Measurements from ENCODE around the gene MEN1.

The MEN1 gene

DNA sequence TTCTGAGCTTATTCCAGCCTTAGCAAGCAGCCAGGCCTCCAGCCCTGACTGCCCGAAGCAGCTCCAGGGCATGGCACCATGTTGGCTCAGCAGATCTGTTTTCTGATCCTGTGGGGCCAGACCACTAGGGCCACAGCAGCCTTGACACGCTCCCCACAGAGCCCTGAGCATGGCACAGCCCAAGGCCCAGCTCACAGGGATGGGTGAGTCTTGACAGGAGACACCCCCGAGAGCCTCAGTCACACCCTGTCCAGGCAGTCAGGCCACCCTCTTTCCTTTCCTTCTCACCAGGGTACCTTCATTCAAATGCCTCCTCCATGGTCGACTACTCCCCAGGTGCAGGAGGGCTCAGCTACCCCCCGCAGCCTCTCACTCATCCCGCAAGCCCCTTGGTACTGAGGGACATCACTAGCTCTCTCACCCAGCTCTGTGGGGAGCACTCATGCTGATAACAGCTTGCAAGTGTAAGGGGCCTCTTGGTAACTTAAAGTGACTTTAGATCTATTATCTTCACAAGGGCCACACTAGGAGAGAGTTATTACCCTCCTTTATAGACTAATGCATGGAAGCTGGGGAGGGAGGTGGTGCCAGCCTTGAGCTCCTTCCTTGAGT lies 38.0 kb upstream of the MEN1 start:
- no peaks in the 10 kb centered on the region for H3K36me3 ChIP-seq (ENCODE audit: control insufficient read depth in 2 of 2, insufficient read depth in 1 of 2, low read length in 2 of 2)
- H3K4me3 ChIP-seq (ENCODE audit: low read depth, low read length): no peak overlapping the region
- H3K9me3 ChIP-seq (ENCODE audit: control insufficient read depth, insufficient read depth, low read depth, low read length): no peaks in the 10 kb centered on the region
- ChIA-PET POLR2A (interaction anchor here (1.4 kb wide), 1 partner anchor 30 kb away, joined by 6 read pairs; the partner anchor contains the start of gene EHD1), CTCF (interaction anchor here (0.7 to 8.0 kb wide), 23 partner anchors 8 to 427 kb away, joined by 3 to 111 read pairs (median 3); partner anchors contain the start of genes ARL2, BATF2, EHD1 and SNX15)
- H3K27ac ChIP-seq (ENCODE audit: extremely low read depth, low read depth, low read length): no peak overlapping the region
- H3K4me1 ChIP-seq (ENCODE audit: control insufficient read depth, insufficient read depth, low read length): no peaks in the 10 kb centered on the region
- TF ChIP-seq, protein P1, sequence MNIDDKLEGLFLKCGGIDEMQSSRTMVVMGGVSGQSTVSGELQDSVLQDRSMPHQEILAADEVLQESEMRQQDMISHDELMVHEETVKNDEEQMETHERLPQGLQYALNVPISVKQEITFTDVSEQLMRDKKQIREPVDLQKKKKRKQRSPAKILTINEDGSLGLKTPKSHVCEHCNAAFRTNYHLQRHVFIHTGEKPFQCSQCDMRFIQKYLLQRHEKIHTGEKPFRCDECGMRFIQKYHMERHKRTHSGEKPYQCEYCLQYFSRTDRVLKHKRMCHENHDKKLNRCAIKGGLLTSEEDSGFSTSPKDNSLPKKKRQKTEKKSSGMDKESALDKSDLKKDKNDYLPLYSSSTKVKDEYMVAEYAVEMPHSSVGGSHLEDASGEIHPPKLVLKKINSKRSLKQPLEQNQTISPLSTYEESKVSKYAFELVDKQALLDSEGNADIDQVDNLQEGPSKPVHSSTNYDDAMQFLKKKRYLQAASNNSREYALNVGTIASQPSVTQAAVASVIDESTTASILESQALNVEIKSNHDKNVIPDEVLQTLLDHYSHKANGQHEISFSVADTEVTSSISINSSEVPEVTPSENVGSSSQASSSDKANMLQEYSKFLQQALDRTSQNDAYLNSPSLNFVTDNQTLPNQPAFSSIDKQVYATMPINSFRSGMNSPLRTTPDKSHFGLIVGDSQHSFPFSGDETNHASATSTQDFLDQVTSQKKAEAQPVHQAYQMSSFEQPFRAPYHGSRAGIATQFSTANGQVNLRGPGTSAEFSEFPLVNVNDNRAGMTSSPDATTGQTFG (tag by site-specific recombination; IDR thresholded peaks at IDR 0.05; ENCODE audit: borderline replicate concordance): no peak
- TF ChIP-seq ZIC2 (tag by site-specific recombination; IDR thresholded peaks at IDR 0.05) (peak; percentile 95), ZNF558 (tag by site-specific recombination; IDR thresholded peaks at IDR 0.05) (no peak), ZNF624 (tag by site-specific recombination; IDR thresholded peaks at IDR 0.05) (no peak), GLIS1 (tag by site-specific recombination; IDR thresholded peaks at IDR 0.05) (peak; percentile 83), ZNF530 (tag by site-specific recombination; IDR thresholded peaks at IDR 0.05; ENCODE audit: low read depth) (no peak), ZNF341 (tag by site-specific recombination; IDR thresholded peaks at IDR 0.05; ENCODE audit: low read depth) (no peak), ZNF202 (tag by site-specific recombination; IDR thresholded peaks at IDR 0.05; ENCODE audit: borderline replicate concordance) (no peak)
- TF ChIP-seq, protein P2, sequence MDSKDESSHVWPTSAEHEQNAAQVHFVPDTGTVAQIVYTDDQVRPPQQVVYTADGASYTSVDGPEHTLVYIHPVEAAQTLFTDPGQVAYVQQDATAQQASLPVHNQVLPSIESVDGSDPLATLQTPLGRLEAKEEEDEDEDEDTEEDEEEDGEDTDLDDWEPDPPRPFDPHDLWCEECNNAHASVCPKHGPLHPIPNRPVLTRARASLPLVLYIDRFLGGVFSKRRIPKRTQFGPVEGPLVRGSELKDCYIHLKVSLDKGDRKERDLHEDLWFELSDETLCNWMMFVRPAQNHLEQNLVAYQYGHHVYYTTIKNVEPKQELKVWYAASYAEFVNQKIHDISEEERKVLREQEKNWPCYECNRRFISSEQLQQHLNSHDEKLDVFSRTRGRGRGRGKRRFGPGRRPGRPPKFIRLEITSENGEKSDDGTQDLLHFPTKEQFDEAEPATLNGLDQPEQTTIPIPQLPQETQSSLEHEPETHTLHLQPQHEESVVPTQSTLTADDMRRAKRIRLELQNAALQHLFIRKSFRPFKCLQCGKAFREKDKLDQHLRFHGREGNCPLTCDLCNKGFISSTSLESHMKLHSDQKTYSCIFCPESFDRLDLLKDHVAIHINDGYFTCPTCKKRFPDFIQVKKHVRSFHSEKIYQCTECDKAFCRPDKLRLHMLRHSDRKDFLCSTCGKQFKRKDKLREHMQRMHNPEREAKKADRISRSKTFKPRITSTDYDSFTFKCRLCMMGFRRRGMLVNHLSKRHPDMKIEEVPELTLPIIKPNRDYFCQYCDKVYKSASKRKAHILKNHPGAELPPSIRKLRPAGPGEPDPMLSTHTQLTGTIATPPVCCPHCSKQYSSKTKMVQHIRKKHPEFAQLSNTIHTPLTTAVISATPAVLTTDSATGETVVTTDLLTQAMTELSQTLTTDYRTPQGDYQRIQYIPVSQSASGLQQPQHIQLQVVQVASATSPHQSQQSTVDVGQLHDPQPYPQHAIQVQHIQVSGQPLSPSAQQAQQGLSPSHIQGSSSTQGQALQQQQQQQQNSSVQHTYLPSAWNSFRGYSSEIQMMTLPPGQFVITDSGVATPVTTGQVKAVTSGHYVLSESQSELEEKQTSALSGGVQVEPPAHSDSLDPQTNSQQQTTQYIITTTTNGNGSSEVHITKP (tag by site-specific recombination; IDR thresholded peaks at IDR 0.05): peak; percentile 75

DNA sequence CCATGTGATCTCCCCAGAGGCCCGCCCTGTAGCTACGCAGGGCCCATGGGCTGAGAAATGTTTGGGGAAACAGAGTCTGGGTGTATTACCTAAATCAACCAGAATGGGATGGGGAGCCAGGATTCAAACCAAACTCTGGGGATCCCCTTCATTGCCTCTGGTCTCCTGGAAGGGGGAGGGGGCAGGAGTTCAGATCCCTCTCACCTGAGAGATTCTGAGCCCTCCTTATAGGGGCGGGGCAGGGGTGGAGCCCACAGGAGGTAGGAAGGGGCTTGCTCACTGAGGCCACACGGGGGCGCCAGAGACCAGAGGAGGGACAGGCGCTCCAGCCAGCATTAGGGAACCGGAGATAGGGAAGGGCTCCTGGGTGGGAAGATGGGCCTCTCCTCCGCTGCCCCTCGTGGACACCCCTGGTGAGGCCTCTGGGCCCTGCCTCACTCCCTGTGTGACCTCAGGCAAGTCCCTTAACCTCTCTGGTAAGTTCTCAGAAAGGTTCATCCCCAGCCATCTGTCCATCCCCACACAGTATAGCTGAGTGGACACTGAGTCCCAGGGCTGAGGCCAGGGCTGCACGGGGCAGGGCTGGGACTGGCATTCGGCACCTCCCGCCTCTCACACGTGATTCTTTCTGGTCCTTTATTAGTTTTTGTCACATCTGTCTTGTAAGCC lies 36.8 kb upstream of the MEN1 start:
- POLR2A ChIA-PET: interaction anchor here (0.9 kb wide), 1 partner anchor 46 kb away, joined by 3 read pairs; no protein-coding TSS in a partner anchor
- H3K4me3 ChIP-seq (ENCODE audit: low read depth, low read length): no peak overlapping the region
- no peak overlapping the region for H3K27ac ChIP-seq (ENCODE audit: extremely low read depth, low read depth, low read length)
- no peaks in the 10 kb centered on the region; the same call in 1 of the 2 replicates for H3K4me1 ChIP-seq (ENCODE audit: control insufficient read depth, insufficient read depth, low read length)
- CTCF ChIA-PET: interaction anchor here (0.6 to 8.0 kb wide), 30 partner anchors 15 to 695 kb away, joined by 3 to 111 read pairs (median 4); partner anchors contain the start of genes ARL2, EHD1, SNX15 and TIGD3
- H3K9me3 ChIP-seq (ENCODE audit: control insufficient read depth, insufficient read depth, low read depth, low read length): no peaks in the 10 kb centered on the region
- no peaks in the 10 kb centered on the region for H3K36me3 ChIP-seq (ENCODE audit: control insufficient read depth in 2 of 2, insufficient read depth in 1 of 2, low read length in 2 of 2)
- TF ChIP-seq ZNF223 (tag by site-specific recombination; IDR thresholded peaks at IDR 0.05) (no peak), KLF1 (tag by site-specific recombination; IDR thresholded peaks at IDR 0.05) (peak; percentile 58; the same call in 1 of the 2 replicates), IKZF3 (tag by site-specific recombination; IDR thresholded peaks at IDR 0.05) (peak; percentile 93), ZNF169 (tag by site-specific recombination; IDR thresholded peaks at IDR 0.05) (no peak), KLF8 (tag by site-specific recombination; IDR thresholded peaks at IDR 0.05) (peak; percentile 82)
- TF ChIP-seq, protein P3, sequence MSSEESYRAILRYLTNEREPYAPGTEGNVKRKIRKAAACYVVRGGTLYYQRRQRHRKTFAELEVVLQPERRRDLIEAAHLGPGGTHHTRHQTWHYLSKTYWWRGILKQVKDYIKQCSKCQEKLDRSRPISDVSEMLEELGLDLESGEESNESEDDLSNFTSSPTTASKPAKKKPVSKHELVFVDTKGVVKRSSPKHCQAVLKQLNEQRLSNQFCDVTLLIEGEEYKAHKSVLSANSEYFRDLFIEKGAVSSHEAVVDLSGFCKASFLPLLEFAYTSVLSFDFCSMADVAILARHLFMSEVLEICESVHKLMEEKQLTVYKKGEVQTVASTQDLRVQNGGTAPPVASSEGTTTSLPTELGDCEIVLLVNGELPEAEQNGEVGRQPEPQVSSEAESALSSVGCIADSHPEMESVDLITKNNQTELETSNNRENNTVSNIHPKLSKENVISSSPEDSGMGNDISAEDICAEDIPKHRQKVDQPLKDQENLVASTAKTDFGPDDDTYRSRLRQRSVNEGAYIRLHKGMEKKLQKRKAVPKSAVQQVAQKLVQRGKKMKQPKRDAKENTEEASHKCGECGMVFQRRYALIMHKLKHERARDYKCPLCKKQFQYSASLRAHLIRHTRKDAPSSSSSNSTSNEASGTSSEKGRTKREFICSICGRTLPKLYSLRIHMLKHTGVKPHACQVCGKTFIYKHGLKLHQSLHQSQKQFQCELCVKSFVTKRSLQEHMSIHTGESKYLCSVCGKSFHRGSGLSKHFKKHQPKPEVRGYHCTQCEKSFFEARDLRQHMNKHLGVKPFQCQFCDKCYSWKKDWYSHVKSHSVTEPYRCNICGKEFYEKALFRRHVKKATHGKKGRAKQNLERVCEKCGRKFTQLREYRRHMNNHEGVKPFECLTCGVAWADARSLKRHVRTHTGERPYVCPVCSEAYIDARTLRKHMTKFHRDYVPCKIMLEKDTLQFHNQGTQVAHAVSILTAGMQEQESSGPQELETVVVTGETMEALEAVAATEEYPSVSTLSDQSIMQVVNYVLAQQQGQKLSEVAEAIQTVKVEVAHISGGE (tag by site-specific recombination; conservative IDR thresholded peaks at IDR 0.05; ENCODE audit: low read depth): no peak
- TF ChIP-seq, protein P4, sequence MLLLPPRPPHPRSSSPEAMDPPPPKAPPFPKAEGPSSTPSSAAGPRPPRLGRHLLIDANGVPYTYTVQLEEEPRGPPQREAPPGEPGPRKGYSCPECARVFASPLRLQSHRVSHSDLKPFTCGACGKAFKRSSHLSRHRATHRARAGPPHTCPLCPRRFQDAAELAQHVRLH (tag by site-specific recombination; IDR thresholded peaks at IDR 0.05): no peak
- TF ChIP-seq, protein P5, sequence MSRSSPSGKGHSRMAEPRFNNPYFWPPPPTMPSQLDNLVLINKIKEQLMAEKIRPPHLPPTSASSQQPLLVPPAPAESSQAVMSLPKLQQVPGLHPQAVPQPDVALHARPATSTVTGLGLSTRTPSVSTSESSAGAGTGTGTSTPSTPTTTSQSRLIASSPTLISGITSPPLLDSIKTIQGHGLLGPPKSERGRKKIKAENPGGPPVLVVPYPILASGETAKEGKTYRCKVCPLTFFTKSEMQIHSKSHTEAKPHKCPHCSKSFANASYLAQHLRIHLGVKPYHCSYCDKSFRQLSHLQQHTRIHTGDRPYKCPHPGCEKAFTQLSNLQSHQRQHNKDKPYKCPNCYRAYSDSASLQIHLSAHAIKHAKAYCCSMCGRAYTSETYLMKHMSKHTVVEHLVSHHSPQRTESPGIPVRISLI (tag by site-specific recombination; IDR thresholded peaks at IDR 0.05): no peak
- TF ChIP-seq, protein P6, sequence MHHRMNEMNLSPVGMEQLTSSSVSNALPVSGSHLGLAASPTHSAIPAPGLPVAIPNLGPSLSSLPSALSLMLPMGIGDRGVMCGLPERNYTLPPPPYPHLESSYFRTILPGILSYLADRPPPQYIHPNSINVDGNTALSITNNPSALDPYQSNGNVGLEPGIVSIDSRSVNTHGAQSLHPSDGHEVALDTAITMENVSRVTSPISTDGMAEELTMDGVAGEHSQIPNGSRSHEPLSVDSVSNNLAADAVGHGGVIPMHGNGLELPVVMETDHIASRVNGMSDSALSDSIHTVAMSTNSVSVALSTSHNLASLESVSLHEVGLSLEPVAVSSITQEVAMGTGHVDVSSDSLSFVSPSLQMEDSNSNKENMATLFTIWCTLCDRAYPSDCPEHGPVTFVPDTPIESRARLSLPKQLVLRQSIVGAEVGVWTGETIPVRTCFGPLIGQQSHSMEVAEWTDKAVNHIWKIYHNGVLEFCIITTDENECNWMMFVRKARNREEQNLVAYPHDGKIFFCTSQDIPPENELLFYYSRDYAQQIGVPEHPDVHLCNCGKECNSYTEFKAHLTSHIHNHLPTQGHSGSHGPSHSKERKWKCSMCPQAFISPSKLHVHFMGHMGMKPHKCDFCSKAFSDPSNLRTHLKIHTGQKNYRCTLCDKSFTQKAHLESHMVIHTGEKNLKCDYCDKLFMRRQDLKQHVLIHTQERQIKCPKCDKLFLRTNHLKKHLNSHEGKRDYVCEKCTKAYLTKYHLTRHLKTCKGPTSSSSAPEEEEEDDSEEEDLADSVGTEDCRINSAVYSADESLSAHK (tag by site-specific recombination; IDR thresholded peaks at IDR 0.05): no peak

All from HEK293 (cell line).